Thyroid gland (tissue), 4 donors: ENCODE measurements around the gene NCAPD2.

ENCODE experiments used
- CTCF ChIP-seq, 6 experiments: fragments of 200-600 bp in 3 of 6; fragments of 450-650 bp in 3 of 6; sonication (generic) in 3 of 6; IDR thresholded peaks; one replicate each; pipeline ENCODE4 v1.5.1; 2016 to 2019; ENCODE audit warnings: antibody characterized with exemption in 6 of 6, mild to moderate bottlenecking in 2 of 6, inconsistent platforms in 1 of 6, moderate library complexity in 1 of 6
- POLR2A ChIP-seq, 2 donors: fragments of 450-650 bp; IDR thresholded peaks; one replicate each; pipeline ENCODE4 v1.6.1; 2017; ENCODE audit warnings: antibody characterized with exemption in 2 of 2, mild to moderate bottlenecking in 2 of 2, moderate library complexity in 1 of 2

GRCh38 chr12:6494968-6495367 is 1.1 kb downstream of the NCAPD2 start:
- TF ChIP-seq CTCF (IDR thresholded peaks at IDR 0.05) (no peak), POLR2A (IDR thresholded peaks at IDR 0.05) (no peak)
